ENCODE measurements around the gene PPM1H.
A peak's percentile ranks its signal among the peaks of the same experiment; 100 is the strongest.
"Not testable (repeated sequence)": the region's sequence is repeated elsewhere in the genome, so short reads cannot be mapped to it uniquely, and the experiment has no call there.

The PPM1H gene

GRCh38 chr12:62738105-62738504, 196.8 kb downstream of the PPM1H start:
- DNase-seq, result no peak

GRCh38 chr12:62737615-62738014, 197.3 kb downstream of the PPM1H start:
- DNase-seq, result no peak

GRCh38 chr12:62737188-62737587, 197.8 kb downstream of the PPM1H start:
- DNase-seq, result no peak

- no peak for DNase-seq
These were observed 198.4 kb downstream of the PPM1H start for GRCh38 chr12:62736596-62736995.

GRCh38 chr12:62732861-62733427, 202.0 kb downstream of the PPM1H start:
- DNase-seq, result no peak

- no peak for DNase-seq
These were observed 203.7 kb downstream of the PPM1H start for GRCh38 chr12:62731055-62731820.

GRCh38 chr12:62730649-62731048, 204.3 kb downstream of the PPM1H start:
- no peak for DNase-seq

GRCh38 chr12:62729579-62730544, 205.1 kb downstream of the PPM1H start:
- not testable (repeated sequence) for DNase-seq

GRCh38 chr12:62728741-62729140, 206.2 kb downstream of the PPM1H start:
- no peak for DNase-seq

GRCh38 chr12:62726471-62726980, 208.4 kb downstream of the PPM1H start:
- no peak for DNase-seq

- no peak for DNase-seq
These were observed 209.2 kb downstream of the PPM1H start for GRCh38 chr12:62725781-62726180.

GRCh38 chr12:62724947-62725451, 210.0 kb downstream of the PPM1H start:
- DNase-seq, result no peak

GRCh38 chr12:62724285-62724684, 210.7 kb downstream of the PPM1H start:
- no peak for DNase-seq

- DNase-seq, result peak in 1 of 56 donors; percentile 46
These were observed 211.8 kb downstream of the PPM1H start for GRCh38 chr12:62722971-62723680.

- peak in 33 of 56 donors; percentile 8 to 76 (median 32) for DNase-seq
These were observed 214.2 kb downstream of the PPM1H start for GRCh38 chr12:62720661-62721330.

- DNase-seq, result no peak
These were observed 214.9 kb downstream of the PPM1H start for GRCh38 chr12:62720025-62720424.

GRCh38 chr12:62718762-62719426, 216.1 kb downstream of the PPM1H start:
- DNase-seq, result no peak

- no peak for DNase-seq
These were observed 217.3 kb downstream of the PPM1H start for GRCh38 chr12:62717643-62718042.

GRCh38 chr12:62716866-62717525, 218.0 kb downstream of the PPM1H start:
- no peak for DNase-seq

Data from nucleus accumbens (tissue), 56 donors.